OCI-LY7 (cell line): ENCODE results near the gene PGF. TPM values are rescaled to one million over a fixed set of nuclear protein-coding genes. Genes with fewer than 3 reads are reported as not detected.

Experiments used
- BruUV-seq: library from RNA; stranded (reverse); fragments of 400-500 nt; replicated peaks from 2 replicates; lab custom pipeline; 2021; lab: Mats Ljungman, UMichigan
- CTCF ChIA-PET: fragments of 300-600 bp; sonication (Branson Sonifier 250); formaldehyde crosslinking; loops from one replicate; lab custom pipeline; 2022; ENCODE audit warnings: antibody characterized with exemption; ENCODE audit not compliant: unreplicated experiment; lab: Charles Lee
- POLR2A ChIA-PET: fragments of 300-600 bp; sonication (Branson Sonifier 250); formaldehyde crosslinking; loops from one replicate; lab custom pipeline; 2022; ENCODE audit warnings: antibody characterized with exemption; lab: Charles Lee
- DNase-seq: peaks from one replicate; pipeline ENCODE4 v3.0.0-alpha.2; 2015; ENCODE audit warnings: low spot score
- H2AFZ ChIP-seq: fragments of 200-600 bp; sonication (generic), shearing (Covaris generic); 2 replicates; pipeline ENCODE4 v1.6.1; 2014; ENCODE audit warnings: mild to moderate bottlenecking, antibody characterized with exemption, low read length, moderate library complexity
- H3K27ac ChIP-seq: fragments of 200-600 bp; sonication (generic); 2 replicates; pipeline ENCODE4 v1.5.1; 2014; ENCODE audit warnings: mixed run types, low read depth, mild to moderate bottlenecking, moderate library complexity, low read length, inconsistent platforms; ENCODE audit not compliant: poor library complexity, severe bottlenecking
- H3K36me3 ChIP-seq: fragments of 200-600 bp; sonication (generic); 2 replicates; pipeline ENCODE4 v1.6.1; 2014; ENCODE audit warnings: mild to moderate bottlenecking, antibody characterized with exemption, low read length, moderate library complexity, mixed read lengths; ENCODE audit not compliant: insufficient read depth
- H3K4me1 ChIP-seq: fragments of 200-600 bp; sonication (generic); 2 replicates; pipeline ENCODE4 v1.5.1; 2014; ENCODE audit warnings: mild to moderate bottlenecking, low read length; ENCODE audit not compliant: insufficient read depth, poor library complexity, severe bottlenecking
- H3K4me2 ChIP-seq: fragments of 200-600 bp; sonication (generic); 2 replicates; pipeline ENCODE4 v1.6.1; 2014; ENCODE audit warnings: mild to moderate bottlenecking, low read length
- H3K4me3 ChIP-seq: fragments of 200-600 bp; sonication (generic); 2 replicates; pipeline ENCODE4 v1.5.1; 2014; ENCODE audit warnings: mild to moderate bottlenecking, low read depth, low read length; ENCODE audit not compliant: poor library complexity, severe bottlenecking
- H3K79me2 ChIP-seq: fragments of 200-600 bp; sonication (generic); 2 replicates; pipeline ENCODE4 v1.6.1; 2016; ENCODE audit warnings: low read depth, mild to moderate bottlenecking, low read length, moderate library complexity, mixed read lengths; ENCODE audit not compliant: insufficient read depth
- H3K9me2 ChIP-seq: fragments of 200-600 bp; sonication (generic); 2 replicates; pipeline ENCODE4 v1.6.1; 2016; ENCODE audit warnings: mild to moderate bottlenecking, low read length, mixed read lengths; ENCODE audit not compliant: insufficient read depth
- H3K9me3 ChIP-seq: fragments of 200-600 bp; sonication (generic); 2 replicates; pipeline ENCODE4 v1.6.1; 2014; ENCODE audit warnings: mild to moderate bottlenecking, mixed run types, low read length, mixed read lengths
- H4K20me1 ChIP-seq: fragments of 200-600 bp; sonication (generic); 2 replicates; pipeline ENCODE4 v1.6.1; 2014; ENCODE audit warnings: mild to moderate bottlenecking, antibody characterized with exemption, low read length, moderate library complexity, mixed read lengths; ENCODE audit not compliant: insufficient read depth
- CTCF ChIP-seq: fragments of 200-600 bp; sonication (generic); conservative IDR thresholded peaks from 2 replicates; pipeline ENCODE4 v1.5.1; 2014; ENCODE audit warnings: mild to moderate bottlenecking, antibody characterized with exemption, low read length, moderate library complexity, mixed read lengths
- EZH2phosphoT487 ChIP-seq: fragments of 200-600 bp; sonication (generic); IDR thresholded peaks from 2 replicates; pipeline ENCODE4 v1.6.1; 2018; ENCODE audit warnings: low read depth, borderline replicate concordance, mild to moderate bottlenecking, mixed run types, antibody characterized with exemption, low read length, moderate library complexity, mixed read lengths
- intact Hi-C: fragments of 100-400 bp; cut with micrococcal nuclease; formaldehyde crosslinking; loops from one replicate; pipeline ENCODE4 v1.10.0; 2022; ENCODE audit not compliant: unreplicated experiment
- total RNA-seq, 2 experiments: library from RNA; depleted of rRNA in 1 of 2; stranded (reverse); fragments of >200 nt in 1 of 2; shearing (Covaris generic) in 1 of 2; gene quantifications; 2 replicates each; pipeline ENCODE4 v1.2.3, GENCODE V29; 2014 to 2022

PGF gene
- total RNA-seq, 2 experiments from 2014 or later = 0.09 to 0.19 TPM

DNA sequence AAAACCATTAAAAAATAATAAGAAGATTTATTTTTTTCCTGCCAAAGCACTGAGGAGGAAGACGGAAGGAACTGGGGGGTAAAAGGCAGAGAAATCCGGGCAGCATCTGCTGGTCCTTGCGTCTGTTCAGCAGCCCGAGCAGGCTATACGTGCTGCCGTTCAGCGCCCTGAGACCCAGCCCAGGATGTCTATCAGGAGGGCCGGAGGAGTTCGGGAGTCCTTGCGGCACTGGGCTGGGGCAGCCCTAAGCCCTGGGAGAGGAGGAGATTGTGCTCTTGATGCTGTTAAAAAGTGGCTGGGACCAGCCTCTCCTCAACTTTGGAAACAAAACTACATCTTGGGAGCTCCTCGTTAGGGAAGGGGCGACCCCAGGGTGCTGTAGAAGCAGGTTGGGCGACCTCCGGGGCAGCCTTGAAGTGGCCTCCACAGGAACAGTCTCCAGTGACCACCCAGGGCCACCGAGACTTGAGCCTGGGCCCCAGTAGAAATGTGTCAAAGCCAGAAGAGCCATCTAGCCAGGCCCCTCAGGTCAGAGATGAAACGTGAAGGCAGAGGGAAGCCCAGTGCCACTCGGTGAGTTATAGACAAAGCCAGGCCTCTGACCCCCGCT is 14.3 kb downstream of the PGF start:
- Histone ChIP-seq H2AFZ (peak overlapping the region; percentile 64; the same call in 1 of the 2 replicates), H3K4me3 (peak overlapping the region; percentile 62), H3K9me3 (no peaks in the 10 kb centered on the region), H4K20me1 (no peaks in the 10 kb centered on the region), H3K9me2 (no peaks in the 10 kb centered on the region), H3K79me2 (no peaks in the 10 kb centered on the region), H3K4me2 (peak overlapping the region; percentile 80), H3K4me1 (peaks cover 56% of the 10 kb centered on the region), H3K27ac (peak overlapping the region; percentile 84), H3K36me3 (no peaks in the 10 kb centered on the region)
- CTCF ChIA-PET = interaction anchor here (0.6 to 1.4 kb wide), 5 partner anchors 10 to 147 kb away, joined by 3 to 4 read pairs (median 3); no protein-coding TSS in a partner anchor
- BruUV-seq = no TSS peak
- TF ChIP-seq EZH2phosphoT487 = no peak
- no peak for TF ChIP-seq CTCF
- intact Hi-C loops = loop anchor here (2.0 kb wide), 1 partner anchor 18 kb away; the partner anchor contains the start of gene RPS6KL1
- POLR2A ChIA-PET = interaction anchor here (0.6 to 2.9 kb wide), 10 partner anchors 8 to 854 kb away, joined by 3 to 18 read pairs (median 4); partner anchors contain the start of genes EIF2B2 and RPS6KL1
- DNase-seq = no peak

DNA sequence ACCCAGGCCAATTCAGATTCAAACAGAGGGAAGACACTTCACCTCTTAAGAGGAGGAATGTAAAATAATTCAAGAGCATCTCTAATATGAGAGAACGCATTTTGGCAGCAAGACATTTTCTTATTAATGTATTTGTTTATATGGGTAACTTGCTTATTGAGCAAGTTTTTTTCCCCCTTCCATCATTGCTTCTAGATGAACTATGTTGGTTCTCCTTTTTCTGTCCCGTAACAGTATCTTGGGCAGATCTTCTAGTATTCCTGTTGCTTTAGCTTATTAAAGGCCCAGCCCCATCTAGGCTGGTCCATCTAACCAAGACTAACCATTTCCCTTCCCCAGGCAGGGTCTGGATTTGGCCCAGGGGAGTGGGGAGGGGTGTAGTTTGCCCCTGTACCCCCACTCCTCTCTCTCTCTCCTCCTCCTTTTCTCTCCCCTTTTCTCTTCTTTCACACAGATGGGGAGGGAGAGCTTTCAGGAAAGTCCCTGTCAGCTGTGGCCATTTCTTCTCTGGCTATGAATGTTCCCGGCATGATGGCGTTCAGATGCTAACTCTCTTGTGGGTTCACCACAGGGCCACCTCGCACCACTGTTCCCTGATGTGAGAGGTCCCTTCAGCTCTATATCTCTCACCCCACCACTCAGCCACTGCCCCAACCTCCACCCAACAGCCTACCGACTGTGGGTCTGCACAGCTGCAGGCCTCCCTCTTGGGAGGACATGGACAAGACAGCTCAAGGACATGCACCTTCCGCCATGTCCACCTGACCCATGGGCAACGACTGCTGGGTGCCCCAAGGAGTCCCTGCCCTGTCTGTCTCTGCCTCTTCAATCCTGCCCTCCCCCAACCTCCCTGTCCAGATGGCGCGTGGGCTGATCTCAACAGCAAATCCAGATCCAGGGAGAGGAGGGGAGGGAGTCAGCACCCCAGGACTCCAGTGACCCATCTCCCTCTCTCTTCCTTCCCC is 16.6 kb downstream of the PGF start:
- no peak overlapping the region for H2AFZ ChIP-seq
- BruUV-seq = no TSS peak
- no peaks in the 10 kb centered on the region for H4K20me1 ChIP-seq
- no peaks in the 10 kb centered on the region for H3K79me2 ChIP-seq
- intact Hi-C loops = no loop called here
- no peak for DNase-seq
- ChIA-PET POLR2A (interaction anchor here (0.6 to 1.8 kb wide), 5 partner anchors 11 to 118 kb away, joined by 3 to 15 read pairs (median 3); partner anchors contain the start of gene RPS6KL1), CTCF (no interaction called here)
- peaks cover 50% of the 10 kb centered on the region for H3K4me1 ChIP-seq
- no peak overlapping the region for H3K4me3 ChIP-seq
- H3K9me2 ChIP-seq = no peaks in the 10 kb centered on the region
- H3K36me3 ChIP-seq = no peaks in the 10 kb centered on the region
- no peak overlapping the region for H3K27ac ChIP-seq
- H3K9me3 ChIP-seq = no peaks in the 10 kb centered on the region
- no peak for TF ChIP-seq CTCF
- no peak for TF ChIP-seq EZH2phosphoT487
- no peak overlapping the region; the same call in 1 of the 2 replicates for H3K4me2 ChIP-seq
